Thyroid gland (tissue), 4 donors: ENCODE results near the gene TRIM45. TPM values are rescaled to one million over a fixed set of nuclear protein-coding genes. Genes with fewer than 3 reads are reported as not detected.

Experiments used
- DNase-seq, 2 donors: peaks; one replicate each; pipeline ENCODE4 v3.0.0-alpha.2; 2019
- H3K27ac ChIP-seq, 3 donors: fragments of 200-600 bp; sonication (generic); 1 replicate in 2 of 3; 2 replicates in 1 of 3; pipeline ENCODE4 v1.5.1; 2016 to 2019; ENCODE audit warnings: mild to moderate bottlenecking in 1 of 3, moderate library complexity in 1 of 3
- H3K27me3 ChIP-seq: fragments of 200-600 bp; sonication (generic); one replicate; pipeline ENCODE4 v1.5.1; 2019
- H3K36me3 ChIP-seq, 2 donors: fragments of 200-600 bp; sonication (generic); one replicate each; pipeline ENCODE4 v1.5.1; 2016 to 2019
- H3K4me1 ChIP-seq, 2 donors: fragments of 200-600 bp; sonication (generic); one replicate each; pipeline ENCODE4 v1.5.1; 2017 to 2019
- H3K4me3 ChIP-seq, 3 donors: fragments of 200-600 bp; sonication (generic); replicated peaks in 1 of 3; 1 replicate in 2 of 3; 2 replicates in 1 of 3; pipeline ENCODE4 v1.5.1; 2016; ENCODE audit warnings: mild to moderate bottlenecking in 1 of 3
- H3K9me3 ChIP-seq: fragments of 200-600 bp; sonication (generic); one replicate; pipeline ENCODE4 v1.5.1; 2017
- CTCF ChIP-seq, 6 experiments: fragments of 200-600 bp in 3 of 6; fragments of 450-650 bp in 3 of 6; sonication (generic) in 3 of 6; IDR thresholded peaks; one replicate each; pipeline ENCODE4 v1.5.1; 2016 to 2019; ENCODE audit warnings: antibody characterized with exemption in 6 of 6, mild to moderate bottlenecking in 2 of 6, inconsistent platforms in 1 of 6, moderate library complexity in 1 of 6
- POLR2A ChIP-seq, 2 donors: fragments of 450-650 bp; IDR thresholded peaks; one replicate each; pipeline ENCODE4 v1.6.1; 2017; ENCODE audit warnings: antibody characterized with exemption in 2 of 2, mild to moderate bottlenecking in 2 of 2, moderate library complexity in 1 of 2
- WGBS, 2 donors: methylation state at CpG; one replicate each; pipeline ENCODE4 v1.1.5; 2017; 5-methylcytosine and 5-hydroxymethylcytosine counted together
- intact Hi-C: fragments of 100-400 bp; cut with DNase I; formaldehyde crosslinking; loops from one replicate; pipeline ENCODE4 v1.15.1; 2023
- total RNA-seq, 4 donors: library from RNA; depleted of rRNA; stranded (reverse); fragments of >200 nt; gene quantifications; one replicate each; pipeline ENCODE4 v1.2.3, GENCODE V29; 2016

The TRIM45 gene
- total RNA-seq, 4 donors from 2014 or later, result 5.1 to 7.3 (median 6.3) TPM

GRCh38 chr1:117142200-117142599 is 20.7 kb upstream of the TRIM45 start:
- Histone ChIP-seq H3K27ac (no peak overlapping the region), H3K4me3 (no peak overlapping the region), H3K36me3 (no peaks in the 10 kb centered on the region), H3K27me3 (no peaks in the 10 kb centered on the region), H3K4me1 (peaks cover 2 to 9% of the 10 kb centered on the region in 2 donors), H3K9me3 (no peaks in the 10 kb centered on the region)
- intact Hi-C loops, result loop anchor here (10.0 kb wide), 1 partner anchor 133 kb away; no protein-coding TSS in a partner anchor
- DNase-seq, result no peak
- WGBS, 2 donors, result 87 to 90% methylated on average over 2 of the region's 2 CpGs
- no peak for TF ChIP-seq CTCF (IDR thresholded peaks at IDR 0.05)
- TF ChIP-seq POLR2A (IDR thresholded peaks at IDR 0.05), result no peak

- H3K27me3 ChIP-seq, result no peaks in the 10 kb centered on the region
- intact Hi-C loops, result no loop called here
- no peak for DNase-seq
- WGBS, 2 donors, result 94 to 98% methylated on average over 1 of the region's 1 CpG
- H3K4me1 ChIP-seq, result no peaks in the 10 kb centered on the region
- no peak overlapping the region for H3K27ac ChIP-seq
- H3K36me3 ChIP-seq, result no peaks in the 10 kb centered on the region
- TF ChIP-seq POLR2A (IDR thresholded peaks at IDR 0.05) (no peak), CTCF (IDR thresholded peaks at IDR 0.05) (no peak)
- no peak overlapping the region for H3K4me3 ChIP-seq
- H3K9me3 ChIP-seq, result no peaks in the 10 kb centered on the region
These were observed 17.0 kb upstream of the TRIM45 start for GRCh38 chr1:117138561-117138960.

- Histone ChIP-seq H3K4me1 (no peaks in the 10 kb centered on the region), H3K4me3 (no peak overlapping the region), H3K36me3 (no peaks in the 10 kb centered on the region), H3K9me3 (no peaks in the 10 kb centered on the region), H3K27ac (no peak overlapping the region), H3K27me3 (no peaks in the 10 kb centered on the region)
- intact Hi-C loops, result no loop called here
- TF ChIP-seq CTCF (IDR thresholded peaks at IDR 0.05) (no peak), POLR2A (IDR thresholded peaks at IDR 0.05) (no peak)
- 94 to 95% methylated on average over 3 of the region's 3 CpGs for WGBS, 2 donors
- DNase-seq, result no peak
These were observed 16.6 kb upstream of the TRIM45 start for GRCh38 chr1:117138106-117138505.

- no peaks in the 10 kb centered on the region for H3K9me3 ChIP-seq
- peak in 1 of 2 donors; percentile 23 for DNase-seq
- TF ChIP-seq CTCF (IDR thresholded peaks at IDR 0.05) (no peak), POLR2A (IDR thresholded peaks at IDR 0.05) (no peak)
- 43 to 60% methylated on average over 3 of the region's 3 CpGs for WGBS, 2 donors
- no peaks in the 10 kb centered on the region for H3K36me3 ChIP-seq
- no peaks in the 10 kb centered on the region for H3K4me1 ChIP-seq
- no peaks in the 10 kb centered on the region for H3K27me3 ChIP-seq
- H3K4me3 ChIP-seq, result no peak overlapping the region
- H3K27ac ChIP-seq, result no peak overlapping the region
- intact Hi-C loops, result no loop called here
These were observed 15.8 kb upstream of the TRIM45 start for GRCh38 chr1:117137281-117137855.

GRCh38 chr1:117136749-117137148 is 15.2 kb upstream of the TRIM45 start:
- WGBS, 2 donors, result 43 to 71% methylated on average over 2 of the region's 2 CpGs
- DNase-seq, result no peak
- no peaks in the 10 kb centered on the region for H3K4me1 ChIP-seq
- intact Hi-C loops, result no loop called here
- H3K4me3 ChIP-seq, result no peak overlapping the region
- H3K27me3 ChIP-seq, result no peaks in the 10 kb centered on the region
- TF ChIP-seq POLR2A (IDR thresholded peaks at IDR 0.05), result no peak
- TF ChIP-seq CTCF (IDR thresholded peaks at IDR 0.05), result no peak
- no peak overlapping the region for H3K27ac ChIP-seq
- H3K9me3 ChIP-seq, result no peaks in the 10 kb centered on the region
- H3K36me3 ChIP-seq, result no peaks in the 10 kb centered on the region
